ENCODE results near the gene TIMM17A. TPM values are rescaled to one million over a fixed set of nuclear protein-coding genes. Genes with fewer than 3 reads are reported as not detected.

Gene TIMM17A
- total and polyA plus RNA-seq, 2 of the 8 experiments (the other 6 are each of a cell fraction or from before 2014, with no cell fraction given): 30.3 to 57.1 TPM

GRCh38 chr1:202014060-202014459, 58.8 kb downstream of the TIMM17A start:
- Histone ChIP-seq H3K56ac (replicated peaks; ENCODE audit: insufficient read length, low read depth, low read length) (no peak overlapping the region), H4K91ac (replicated peaks; ENCODE audit: insufficient read length, low read length) (no peak overlapping the region), H3K4ac (replicated peaks; ENCODE audit: insufficient read length, low read depth, low read length) (no peak overlapping the region), H4K5ac (ENCODE audit: insufficient read length, low read depth, low read length) (no peak overlapping the region), H3K4me2 (ENCODE audit: insufficient read depth in 1 of 2, low read depth in 2 of 2, low read length in 2 of 2) (no peak overlapping the region), H2BK120ac (replicated peaks; ENCODE audit: low read depth, low read length) (no peak overlapping the region), H2BK12ac (ENCODE audit: low read depth, low read length) (no peak overlapping the region), H2BK15ac (ENCODE audit: low read length) (no peak overlapping the region), H3K4me3 (ENCODE audit: extremely low read depth in 1 of 4, insufficient read depth in 2 of 4, low read depth in 3 of 4, low read length in 4 of 4) (no peak overlapping the region), H3K79me1 (ENCODE audit: low read depth, low read length) (peaks cover 5% of the 10 kb centered on the region), H2BK5ac (ENCODE audit: low read depth, low read length) (no peak overlapping the region), H2BK20ac (ENCODE audit: low read length) (no peak overlapping the region), H2AFZ (ENCODE audit: low read length) (no peak overlapping the region), H3K23me2 (ENCODE audit: low read depth, low read length) (peaks cover 5% of the 10 kb centered on the region; the same call in 1 of the 2 replicates), H3K9ac (replicated peaks in 1 of 4; ENCODE audit: extremely low read depth in 1 of 4, low read depth in 3 of 4, low read length in 3 of 4) (no peak overlapping the region), H2AK5ac (ENCODE audit: low read depth, low read length) (no peak overlapping the region), H3K36me3 (ENCODE audit: control insufficient read depth in 2 of 4, insufficient read depth in 4 of 4, low read length in 3 of 4) (peaks cover 8 to 39% (median 16%) of the 10 kb centered on the region in 4 experiments; a peak in 7 of 8 replicates), H3K79me2 (ENCODE audit: control insufficient read depth in 1 of 2, insufficient read depth in 2 of 2, low read length in 2 of 2) (peaks cover 0 to 13% of the 10 kb centered on the region in 2 experiments; a peak in 1 of 4 replicates), H3K4me1 (replicated peaks in 1 of 4; ENCODE audit: control insufficient read depth in 3 of 4, insufficient read depth in 4 of 4, low read length in 3 of 4) (peaks cover 3 to 32% (median 19%) of the 10 kb centered on the region in 4 experiments), H4K20me1 (replicated peaks in 1 of 2; ENCODE audit: control insufficient read depth in 1 of 2, insufficient read depth in 2 of 2, low read length in 2 of 2) (peaks cover 2 to 3% of the 10 kb centered on the region in 2 experiments), H3K27ac (ENCODE audit: low read depth, low read length) (no peak overlapping the region), H3K27me3 (replicated peaks in 1 of 4; ENCODE audit: control insufficient read depth in 3 of 4, extremely low read depth in 1 of 4, insufficient read depth in 3 of 4, low read length in 3 of 4) (no peaks in the 10 kb centered on the region), H3K9me3 (ENCODE audit: insufficient read depth in 2 of 2, low read depth in 1 of 2, low read length in 1 of 2) (no peaks in the 10 kb centered on the region), H4K8ac (ENCODE audit: extremely low read depth, insufficient read depth, low read length) (no peak overlapping the region), H3K14ac (ENCODE audit: insufficient read length) (no peak overlapping the region), H3K18ac (ENCODE audit: extremely low read depth, low read length) (no peak overlapping the region), H3K23ac (ENCODE audit: insufficient read length) (no peak overlapping the region)
- WGBS, 2 experiments (ENCODE audit: extremely low coverage in 1 of 2, insufficient coverage in 1 of 2, insufficient read length in 1 of 2, insufficient replicate concordance in 2 of 2, low coverage in 1 of 2, low lambda C conversion rate in 2 of 2, missing lambda C conversion rate in 1 of 2): 87% methylated on average over 5 of the region's 6 CpGs; no CpG with 5 or more reads in 1 of the 2 experiments
- FAIRE-seq (no peak), DNase-seq (ENCODE audit: low read depth in 1 of 2, low spot score in 2 of 2) (no peak)
- ChIA-PET CTCF (ENCODE audit: partially characterized antibody) (interaction anchor here (1.5 to 27.9 kb wide), 3 partner anchors 10 to 110 kb away, joined by 3 to 1014 read pairs (median 15); partner anchors contain the start of gene GPR37L1), POLR2A (ENCODE audit: partially characterized antibody) (interaction anchor here (1.4 to 7.5 kb wide), 3 partner anchors 8 to 121 kb away, joined by 4 to 74 read pairs (median 33); no protein-coding TSS in a partner anchor)
- TF ChIP-seq SP4 (IDR thresholded peaks at IDR 0.05; ENCODE audit: low read length) (no peak), SP1 (IDR thresholded peaks at IDR 0.05; ENCODE audit: low read depth, low read length) (no peak), RFX5 (IDR thresholded peaks at IDR 0.05; ENCODE audit: borderline replicate concordance, low read depth, low read length) (no peak), RAD21 (IDR thresholded peaks at IDR 0.05 in 1 of 2, conservative IDR thresholded peaks at IDR 0.05 in 1 of 2; ENCODE audit: low read depth in 2 of 2, low read length in 2 of 2) (no peak), RXRA (IDR thresholded peaks at IDR 0.05; ENCODE audit: insufficient read depth, low read depth, low read length) (no peak), CEBPB (IDR thresholded peaks at IDR 0.05; ENCODE audit: low read depth, low read length) (no peak), EGR1 (IDR thresholded peaks at IDR 0.05; ENCODE audit: borderline replicate concordance, low read depth, low read length) (no peak), MAX (IDR thresholded peaks at IDR 0.05) (no peak), GABPA (IDR thresholded peaks at IDR 0.05; ENCODE audit: borderline replicate concordance, insufficient read depth, low read length) (no peak), KDM1A (IDR thresholded peaks at IDR 0.05; ENCODE audit: borderline replicate concordance, low read length) (no peak), JUN (IDR thresholded peaks at IDR 0.05; ENCODE audit: low read depth, low read length) (no peak), CBX5 (IDR thresholded peaks at IDR 0.05; ENCODE audit: low read depth, low read length) (no peak), FOSL1 (IDR thresholded peaks at IDR 0.05; ENCODE audit: insufficient read depth, low read depth, low read length) (no peak)
